Measurements from ENCODE around the gene ZBTB7C.

- no peak for TF ChIP-seq CTCF (IDR thresholded peaks at IDR 0.05; ENCODE audit: insufficient read depth, low read length, poor library complexity, severe bottlenecking)
- no peak for TF ChIP-seq EZH2phosphoT487 (conservative IDR thresholded peaks at IDR 0.05; ENCODE audit: low read length)
These were observed 237.5 kb downstream of the ZBTB7C start for GRCh38 chr18:48171490-48172188.

Data from SU-DHL-6 (cell line).